Measurements from ENCODE around the gene POLA2.
"Not testable (repeated sequence)": the region's sequence is repeated elsewhere in the genome, so short reads cannot be mapped to it uniquely, and the experiment has no call there.

Gene POLA2

GRCh38 chr11:65310215-65310614 is 48.5 kb downstream of the POLA2 start:
- DNase-seq = no peak

- no peak for DNase-seq
These were observed 49.0 kb downstream of the POLA2 start for GRCh38 chr11:65310736-65311135.

DNA sequence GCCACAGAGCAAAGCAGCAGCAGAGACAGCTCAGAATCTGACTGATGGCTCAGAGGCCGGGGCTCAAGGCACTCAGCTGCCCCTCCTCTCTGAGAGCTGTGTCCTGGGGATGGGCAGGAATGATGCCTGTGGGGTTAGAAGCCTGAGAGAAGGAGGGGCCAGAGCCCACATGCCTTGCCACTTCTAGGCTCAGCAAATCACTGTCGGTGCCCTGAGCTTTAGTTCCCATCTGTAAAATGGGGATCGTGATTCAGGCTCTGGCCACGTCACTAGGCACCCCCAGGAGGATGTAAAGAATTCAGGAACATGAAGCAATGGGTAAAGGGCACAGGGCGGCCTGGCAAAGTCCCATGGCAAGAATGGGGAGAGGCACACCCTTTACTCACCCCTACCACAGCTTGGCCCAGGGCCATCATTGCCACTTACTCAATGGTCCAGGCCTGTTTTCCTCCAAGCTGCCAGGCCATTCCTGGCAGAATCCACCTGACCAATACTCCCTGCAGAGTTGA is 49.5 kb downstream of the POLA2 start:
- DNase-seq = no peak

DNA sequence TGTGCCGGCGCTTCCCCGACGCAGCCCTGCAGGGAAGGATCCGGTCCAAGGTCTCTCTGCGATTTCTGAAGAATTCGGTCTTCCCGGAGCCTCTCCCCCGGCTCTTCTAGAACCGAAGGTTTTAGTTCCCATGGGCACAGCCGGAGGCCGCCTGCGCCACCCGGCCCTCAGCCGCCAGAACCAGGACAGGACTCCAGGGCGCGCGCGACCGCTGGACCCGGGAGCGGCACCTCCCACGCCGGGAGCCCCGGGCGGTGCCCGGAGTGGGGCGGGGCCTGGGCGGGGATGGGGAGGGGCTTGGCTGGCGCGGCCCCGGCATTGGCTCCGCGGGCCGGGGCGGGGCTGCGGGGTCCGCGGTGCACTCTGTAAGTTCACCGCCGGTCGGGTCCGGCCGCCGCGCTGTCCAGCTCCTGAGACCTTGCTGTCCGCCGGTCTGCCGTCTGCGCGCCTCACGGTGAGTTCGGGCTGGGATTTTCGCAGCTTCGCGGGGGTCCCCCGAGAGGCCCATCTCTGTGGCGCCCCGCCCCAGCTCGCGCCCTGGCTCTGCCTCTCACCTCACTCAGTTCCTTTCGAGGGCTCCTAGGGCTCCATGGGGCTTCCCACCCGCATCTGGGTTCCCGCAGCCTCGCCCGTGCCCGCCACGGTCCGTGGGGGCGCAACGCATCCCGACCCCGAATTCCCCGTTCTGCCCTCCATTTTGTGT is 52.9 kb downstream of the POLA2 start, which contains the start of gene CDC42EP2:
CDC42EP2 (plus strand) TSS at position 366 of the 703 bp plus-strand sequence. CDS start 6,033 bp downstream, outside the sequence.
- no peak for DNase-seq

DNA sequence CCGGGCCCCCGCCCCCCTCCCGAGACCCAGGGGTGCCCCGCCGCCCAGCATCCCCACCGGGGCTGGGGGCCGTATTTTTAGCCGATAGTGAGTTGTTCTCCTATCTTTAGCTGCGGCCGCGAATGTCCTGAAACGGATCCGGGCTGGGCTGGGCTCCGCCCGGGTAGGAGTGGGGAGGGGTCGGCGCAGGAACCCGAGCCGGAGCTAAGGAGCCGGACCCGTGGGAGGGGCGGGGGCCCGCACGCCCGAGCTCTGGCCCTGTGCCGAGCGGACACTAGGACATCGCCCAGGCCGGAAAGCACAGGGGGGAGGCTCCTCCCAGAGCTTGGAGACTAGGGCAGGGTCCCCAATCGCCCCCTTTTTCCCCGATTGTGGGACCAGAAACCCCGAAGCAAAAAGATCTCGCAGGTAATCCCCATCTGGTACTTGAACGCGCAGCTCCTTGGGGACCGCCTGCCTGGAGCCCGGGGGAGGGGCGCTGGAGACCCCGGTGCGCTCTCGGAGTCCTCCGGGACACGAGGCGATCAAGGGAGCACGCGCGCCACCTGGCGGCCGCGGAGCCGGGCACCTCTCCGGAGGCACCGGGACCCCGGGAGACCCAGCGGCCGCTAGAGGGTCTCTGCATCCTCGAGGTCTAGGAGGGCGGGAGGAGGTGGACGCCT is 53.6 kb downstream of the POLA2 start:
- DNase-seq = peak; percentile 41

DNA sequence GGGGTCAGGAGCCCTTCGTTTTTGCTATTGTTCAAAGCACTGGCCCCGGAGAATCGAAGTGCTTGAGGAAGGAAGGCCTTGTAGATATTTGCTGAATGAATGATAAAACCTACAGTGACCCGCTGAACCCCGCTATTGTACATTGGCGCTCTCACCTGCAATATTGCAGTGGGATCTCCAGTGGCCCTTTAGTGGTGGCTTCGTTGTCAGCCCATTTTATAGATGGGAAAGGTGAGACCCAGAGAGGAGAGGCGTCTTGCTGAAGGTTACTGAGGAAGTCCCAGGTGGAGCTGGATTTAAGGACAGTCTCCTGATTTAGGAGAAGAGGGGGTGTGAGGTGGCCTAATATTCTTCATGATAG is 54.1 kb downstream of the POLA2 start:
- DNase-seq = no peak

- no peak for DNase-seq
These were observed 54.7 kb downstream of the POLA2 start for GRCh38 chr11:65316227-65317024.

DNA sequence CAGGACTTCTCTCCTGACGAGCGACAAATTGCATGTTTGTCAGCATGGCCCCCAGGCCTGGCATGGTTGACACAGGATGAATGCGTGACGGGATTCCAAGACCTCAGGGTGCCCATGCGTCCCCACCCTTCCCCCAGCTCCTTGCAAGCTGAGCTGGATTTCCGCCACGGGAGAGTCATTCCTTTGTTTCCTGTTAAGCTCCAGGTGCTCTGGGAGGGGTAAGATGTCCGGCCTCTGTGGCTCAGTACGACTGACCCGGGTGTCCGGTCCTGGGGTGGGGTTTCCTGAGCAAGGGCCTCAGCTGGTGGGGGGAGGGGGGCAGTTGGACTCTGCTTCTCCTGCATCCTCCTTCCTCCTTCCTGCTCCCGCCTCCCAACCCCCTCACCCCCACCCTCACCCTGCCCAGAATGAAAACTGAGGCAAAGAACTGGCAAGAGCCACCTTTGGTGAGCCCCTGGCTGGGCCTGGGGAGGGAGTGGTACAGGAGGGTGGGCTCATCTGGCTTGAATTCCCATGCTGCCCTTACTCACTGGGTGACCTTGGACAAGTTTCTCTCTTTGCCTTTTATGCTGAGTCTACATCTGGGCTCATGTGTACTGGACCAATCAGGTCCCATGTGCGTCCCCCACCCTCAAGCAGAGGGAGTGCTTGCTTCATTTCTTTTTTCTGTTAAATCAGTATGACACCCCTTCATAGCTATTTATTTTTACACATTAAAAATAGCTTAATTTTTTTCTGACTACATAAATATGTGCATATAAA is 55.4 kb downstream of the POLA2 start:
- DNase-seq = peak; percentile 22

DNA sequence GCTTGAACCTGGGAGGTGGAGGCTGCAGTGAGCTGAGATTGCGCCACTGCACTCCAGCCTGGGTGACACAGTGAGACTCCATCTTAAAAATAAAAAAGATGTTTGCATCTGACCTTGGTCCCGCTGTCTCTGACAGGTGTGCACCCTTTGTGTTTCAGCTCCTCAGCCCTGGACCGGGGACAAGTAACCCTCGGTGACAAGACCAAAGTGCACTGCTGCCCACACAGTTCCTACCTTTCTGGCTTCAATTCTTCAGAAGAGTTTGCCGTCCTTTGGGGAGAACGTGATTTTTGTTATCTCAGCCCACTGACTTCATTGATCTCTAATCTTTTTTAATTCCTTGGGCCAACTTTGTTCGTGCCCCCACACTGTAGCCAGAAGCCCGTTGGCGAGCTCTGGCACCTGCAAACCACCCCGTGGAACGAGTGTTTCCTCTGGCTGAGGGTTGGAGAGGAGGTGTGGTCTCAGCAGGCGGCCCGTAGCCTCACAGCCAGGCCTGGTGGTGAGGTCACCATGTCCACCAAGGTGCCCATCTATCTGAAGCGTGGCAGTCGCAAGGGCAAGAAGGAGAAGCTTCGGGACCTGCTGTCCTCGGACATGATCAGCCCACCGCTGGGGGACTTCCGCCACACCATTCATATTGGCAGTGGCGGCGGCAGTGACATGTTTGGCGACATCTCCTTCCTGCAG is 58.8 kb downstream of the POLA2 start:
- DNase-seq = no peak

DNA sequence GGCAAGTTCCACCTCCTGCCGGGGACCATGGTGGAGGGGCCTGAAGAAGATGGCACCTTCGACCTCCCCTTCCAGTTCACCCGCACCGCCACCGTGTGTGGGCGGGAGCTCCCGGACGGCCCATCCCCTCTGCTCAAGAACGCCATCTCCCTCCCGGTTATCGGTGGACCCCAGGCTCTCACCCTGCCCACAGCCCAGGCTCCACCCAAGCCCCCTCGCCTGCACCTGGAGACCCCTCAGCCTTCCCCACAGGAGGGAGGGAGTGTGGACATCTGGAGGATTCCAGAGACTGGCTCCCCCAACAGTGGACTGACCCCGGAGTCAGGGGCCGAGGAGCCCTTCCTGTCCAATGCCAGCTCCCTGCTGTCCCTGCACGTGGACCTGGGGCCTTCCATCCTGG is 59.3 kb downstream of the POLA2 start:
- no peak for DNase-seq

DNA sequence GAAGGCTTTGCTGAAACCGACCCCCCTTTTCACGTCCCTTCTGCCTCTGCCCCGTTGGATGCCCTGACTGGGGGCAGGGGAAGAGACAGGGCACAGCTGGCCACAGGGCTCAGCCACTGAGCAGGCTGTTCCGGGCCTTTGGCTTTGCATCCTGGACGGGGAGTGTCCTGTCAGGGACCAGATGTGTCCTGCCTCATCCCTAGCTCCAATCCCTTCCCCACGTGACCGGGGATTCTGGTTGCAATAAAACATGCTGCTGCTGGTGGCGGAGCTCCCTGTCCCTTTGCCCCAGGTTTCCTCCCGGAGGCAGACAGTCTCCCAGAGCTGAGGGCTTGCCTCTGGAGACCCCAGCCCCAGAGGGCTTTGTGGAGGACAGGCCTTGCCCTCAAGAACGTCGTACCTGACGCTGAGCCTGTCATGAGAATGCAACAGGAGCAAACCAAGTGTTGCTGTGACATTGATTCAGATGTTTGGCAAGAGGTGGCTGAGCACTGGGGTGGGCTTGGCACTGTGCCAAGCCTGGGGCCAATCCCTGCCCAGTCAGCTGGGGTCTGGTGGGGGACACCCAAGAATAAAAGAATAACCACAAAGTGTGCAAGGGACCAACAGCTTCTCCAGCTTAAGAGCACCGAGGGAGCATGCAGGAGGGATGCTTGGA is 60.2 kb downstream of the POLA2 start:
- DNase-seq = no peak

- no peak for DNase-seq
These were observed 62.1 kb downstream of the POLA2 start for GRCh38 chr11:65323813-65324212.

DNA sequence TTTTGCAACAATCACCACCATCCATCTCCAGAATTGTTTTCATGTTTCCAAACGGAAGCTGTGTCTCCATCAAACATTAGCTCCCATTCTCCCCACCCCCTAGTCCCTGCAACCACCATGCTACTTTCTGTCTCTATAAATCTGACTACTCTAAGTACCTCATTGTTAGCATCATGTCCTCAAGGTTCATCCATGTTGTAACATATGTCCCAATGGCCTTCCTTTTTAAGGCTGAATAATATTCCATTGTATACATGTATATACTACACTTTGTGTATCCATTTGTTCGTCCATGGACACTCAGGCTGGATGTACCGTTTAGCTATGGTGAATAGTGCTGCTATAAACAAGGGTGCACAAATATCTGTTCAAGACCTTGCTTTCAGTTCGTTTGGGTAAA is 63.7 kb downstream of the POLA2 start:
- DNase-seq = no peak

GRCh38 chr11:65327021-65327420 is 65.3 kb downstream of the POLA2 start:
- DNase-seq = no peak

- DNase-seq = no peak
These were observed 67.7 kb downstream of the POLA2 start for GRCh38 chr11:65329478-65329877.

GRCh38 chr11:65329944-65330403 is 68.2 kb downstream of the POLA2 start:
- DNase-seq = peak; percentile 77

DNA sequence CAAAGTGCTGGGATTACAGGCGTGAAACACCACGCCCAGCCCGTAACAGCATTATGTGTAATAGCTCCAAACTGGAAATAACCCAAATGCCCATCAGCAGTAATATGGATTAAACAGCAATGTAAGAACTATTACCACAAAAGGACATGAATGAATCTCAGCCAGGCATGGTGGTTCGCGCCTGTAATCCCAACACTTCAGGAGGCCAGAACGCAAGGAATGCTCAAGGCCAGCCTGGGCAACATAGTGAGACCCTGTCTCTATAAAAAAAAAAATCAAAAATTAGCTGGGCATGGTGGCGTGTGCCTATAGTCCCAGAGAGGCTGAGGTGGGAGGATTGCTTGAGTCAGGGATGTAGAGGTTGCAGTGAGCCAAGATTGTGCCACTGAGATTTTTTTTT is 68.8 kb downstream of the POLA2 start:
- DNase-seq = no peak

- DNase-seq = not testable (repeated sequence)
These were observed 70.8 kb downstream of the POLA2 start for GRCh38 chr11:65332591-65332990.

DNA sequence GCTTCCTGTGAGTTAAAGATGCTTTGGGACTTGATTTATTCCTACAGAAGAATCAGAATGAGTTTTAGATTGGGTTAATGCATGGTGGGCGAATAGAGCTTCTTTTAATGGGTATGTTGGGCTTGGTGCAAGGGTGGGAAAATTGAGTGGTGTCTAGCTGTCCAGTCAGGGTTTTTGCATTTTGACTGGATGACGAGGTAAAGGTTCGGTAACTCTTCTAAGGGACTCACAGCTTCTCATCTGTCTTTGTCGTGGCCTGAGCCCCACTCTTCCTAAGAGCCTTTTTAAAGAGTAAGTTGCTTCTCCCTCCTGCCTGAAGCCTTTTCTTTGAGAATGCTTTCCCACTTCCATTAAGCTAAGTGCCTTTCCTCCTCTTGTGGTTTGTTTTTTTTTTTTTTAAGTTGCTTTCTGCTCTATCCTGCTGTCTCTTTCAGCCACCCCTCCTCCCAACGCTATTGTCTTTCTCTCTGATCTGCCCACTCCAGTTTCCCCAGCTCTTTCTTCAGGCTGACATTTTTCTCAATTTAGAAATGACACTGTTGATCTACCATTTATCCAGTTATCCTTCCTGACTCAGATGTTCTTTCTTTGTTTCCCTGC is 73.0 kb downstream of the POLA2 start:
- DNase-seq = no peak

DNA sequence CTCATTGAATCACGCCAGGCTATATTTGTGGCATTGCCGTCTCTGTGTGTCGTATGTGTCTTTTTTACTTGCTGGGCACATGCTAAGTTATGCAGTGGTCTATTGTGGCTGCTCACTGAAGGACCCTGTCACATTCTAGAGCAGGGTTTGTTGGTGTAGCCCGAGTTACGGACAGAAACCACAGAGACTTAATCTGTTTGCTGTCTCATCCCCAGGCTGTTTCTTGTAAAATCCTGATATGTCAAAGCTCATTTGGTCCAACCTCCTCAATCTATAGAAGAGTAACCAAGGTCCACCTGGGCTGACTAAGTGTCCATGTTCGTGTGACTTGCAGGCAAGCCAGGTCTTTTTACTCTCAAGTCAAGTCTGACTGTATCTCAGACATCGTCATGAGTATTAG is 76.9 kb downstream of the POLA2 start:
- no peak for DNase-seq

DNA sequence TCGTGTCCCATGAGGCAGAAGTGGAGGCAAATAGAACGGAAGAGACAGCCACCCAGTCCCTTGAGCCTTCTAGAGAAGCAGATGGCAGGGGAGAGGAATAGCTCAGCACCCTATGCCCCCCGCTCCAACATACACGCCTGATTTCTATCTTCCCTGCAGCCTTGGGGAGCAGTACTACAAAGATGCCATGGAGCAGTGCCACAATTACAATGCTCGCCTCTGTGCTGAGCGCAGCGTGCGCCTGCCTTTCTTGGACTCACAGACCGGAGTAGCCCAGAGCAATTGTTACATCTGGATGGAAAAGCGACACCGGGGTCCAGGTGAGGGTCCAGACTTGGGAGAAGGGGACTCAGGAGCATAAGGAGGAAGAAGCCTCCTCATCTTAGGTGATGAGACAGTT is 78.5 kb downstream of the POLA2 start:
- DNase-seq = no peak

Measured in NCI-H2029 treated with DMSO at 0.1 percent for 48 hours (cell line).